SK-N-SH (cell line): ENCODE data around the gene CYP27B1.

Experiments
- EZH2phosphoT487 ChIP-seq: fragments of 200-600 bp; sonication (generic); IDR thresholded peaks from 2 replicates; pipeline ENCODE4 v1.6.1; 2017; ENCODE audit warnings: low read depth, mixed run types, mild to moderate bottlenecking, antibody characterized with exemption, moderate library complexity, borderline replicate concordance
- GABPA ChIP-seq: IDR thresholded peaks from 2 replicates; pipeline ENCODE4 v1.4.0; 2012; ENCODE audit warnings: low read depth, mild to moderate bottlenecking
- POLR2AphosphoS5 ChIP-seq: IDR thresholded peaks from 2 replicates; pipeline ENCODE4 v1.6.1; 2012; ENCODE audit warnings: low read depth, low read length
- RAD21 ChIP-seq: IDR thresholded peaks from 2 replicates; pipeline ENCODE4 v1.6.1; 2012; ENCODE audit warnings: mild to moderate bottlenecking, low read length
- TAF1 ChIP-seq: IDR thresholded peaks from 2 replicates; pipeline ENCODE4 v1.6.1; 2012; ENCODE audit warnings: low read depth, mild to moderate bottlenecking, low read length, moderate library complexity, borderline replicate concordance
- TEAD4 ChIP-seq: IDR thresholded peaks from 2 replicates; pipeline ENCODE4 v1.4.0; 2012; ENCODE audit warnings: mild to moderate bottlenecking, borderline replicate concordance; ENCODE audit not compliant: insufficient read depth
- TF ChIP-seq, protein P1 (sequence below): fragments of 200-600 bp; sonication (generic); IDR thresholded peaks from 2 replicates; pipeline ENCODE4 v1.6.1; 2017; ENCODE audit warnings: antibody characterized with exemption, mild to moderate bottlenecking, moderate library complexity
- TF ChIP-seq, protein P2 (sequence below): IDR thresholded peaks from 2 replicates; pipeline ENCODE4 v1.4.0; 2012; ENCODE audit warnings: low read depth, borderline replicate concordance
- TF ChIP-seq, protein P3 (sequence below): IDR thresholded peaks from 2 replicates; pipeline ENCODE4 v1.6.1; 2012; ENCODE audit warnings: mild to moderate bottlenecking, low read depth, low read length, moderate library complexity
- TF ChIP-seq, protein P4 (sequence below): IDR thresholded peaks from 2 replicates; pipeline ENCODE4 v1.4.0; 2012; ENCODE audit warnings: low read depth

DNA sequence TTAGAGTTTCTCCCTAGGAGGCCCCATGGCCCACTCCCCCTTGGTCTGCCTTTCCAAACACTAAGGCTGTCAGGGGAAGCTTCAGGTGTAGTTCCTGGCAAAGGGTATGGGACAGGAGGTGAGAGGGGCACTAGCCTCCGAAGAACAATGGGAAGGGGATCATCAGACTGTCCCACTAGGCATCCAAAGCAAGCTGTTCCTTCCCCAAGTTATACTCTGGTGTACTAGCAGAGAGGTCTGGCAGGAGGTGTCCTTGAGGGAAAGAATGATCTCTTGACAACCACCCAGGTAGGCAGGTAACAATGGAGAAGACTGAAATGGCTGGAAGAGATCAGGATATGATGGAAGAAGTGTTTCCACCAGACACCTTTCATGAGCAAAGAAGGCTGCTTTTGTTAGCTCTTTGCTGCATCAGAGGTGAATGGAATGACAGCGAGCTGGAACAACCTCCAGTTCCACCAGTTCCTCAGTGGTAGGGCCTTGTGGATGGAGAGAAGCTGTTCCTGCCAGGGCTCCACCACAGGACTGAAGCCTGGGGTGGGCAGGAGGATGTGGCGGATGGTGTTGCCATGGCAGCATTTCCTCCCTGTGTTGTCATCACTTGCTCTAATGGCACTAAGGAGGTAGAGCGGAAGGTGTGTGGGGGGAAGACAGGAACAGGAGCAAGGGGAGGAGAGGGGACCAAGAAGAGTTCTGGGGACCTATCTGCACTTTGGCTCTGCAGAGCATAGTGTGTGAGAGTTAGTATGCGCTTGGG, 26.0 kb downstream of the CYP27B1 start:
- TF ChIP-seq GABPA (no peak), POLR2AphosphoS5 (no peak), TEAD4 (no peak), TAF1 (no peak), RAD21 (no peak), EZH2phosphoT487 (no peak)
- TF ChIP-seq, protein P1, sequence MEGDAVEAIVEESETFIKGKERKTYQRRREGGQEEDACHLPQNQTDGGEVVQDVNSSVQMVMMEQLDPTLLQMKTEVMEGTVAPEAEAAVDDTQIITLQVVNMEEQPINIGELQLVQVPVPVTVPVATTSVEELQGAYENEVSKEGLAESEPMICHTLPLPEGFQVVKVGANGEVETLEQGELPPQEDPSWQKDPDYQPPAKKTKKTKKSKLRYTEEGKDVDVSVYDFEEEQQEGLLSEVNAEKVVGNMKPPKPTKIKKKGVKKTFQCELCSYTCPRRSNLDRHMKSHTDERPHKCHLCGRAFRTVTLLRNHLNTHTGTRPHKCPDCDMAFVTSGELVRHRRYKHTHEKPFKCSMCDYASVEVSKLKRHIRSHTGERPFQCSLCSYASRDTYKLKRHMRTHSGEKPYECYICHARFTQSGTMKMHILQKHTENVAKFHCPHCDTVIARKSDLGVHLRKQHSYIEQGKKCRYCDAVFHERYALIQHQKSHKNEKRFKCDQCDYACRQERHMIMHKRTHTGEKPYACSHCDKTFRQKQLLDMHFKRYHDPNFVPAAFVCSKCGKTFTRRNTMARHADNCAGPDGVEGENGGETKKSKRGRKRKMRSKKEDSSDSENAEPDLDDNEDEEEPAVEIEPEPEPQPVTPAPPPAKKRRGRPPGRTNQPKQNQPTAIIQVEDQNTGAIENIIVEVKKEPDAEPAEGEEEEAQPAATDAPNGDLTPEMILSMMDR, result no peak
- TF ChIP-seq, protein P2, sequence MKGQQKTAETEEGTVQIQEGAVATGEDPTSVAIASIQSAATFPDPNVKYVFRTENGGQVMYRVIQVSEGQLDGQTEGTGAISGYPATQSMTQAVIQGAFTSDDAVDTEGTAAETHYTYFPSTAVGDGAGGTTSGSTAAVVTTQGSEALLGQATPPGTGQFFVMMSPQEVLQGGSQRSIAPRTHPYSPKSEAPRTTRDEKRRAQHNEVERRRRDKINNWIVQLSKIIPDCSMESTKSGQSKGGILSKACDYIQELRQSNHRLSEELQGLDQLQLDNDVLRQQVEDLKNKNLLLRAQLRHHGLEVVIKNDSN, result no peak
- TF ChIP-seq, protein P3, sequence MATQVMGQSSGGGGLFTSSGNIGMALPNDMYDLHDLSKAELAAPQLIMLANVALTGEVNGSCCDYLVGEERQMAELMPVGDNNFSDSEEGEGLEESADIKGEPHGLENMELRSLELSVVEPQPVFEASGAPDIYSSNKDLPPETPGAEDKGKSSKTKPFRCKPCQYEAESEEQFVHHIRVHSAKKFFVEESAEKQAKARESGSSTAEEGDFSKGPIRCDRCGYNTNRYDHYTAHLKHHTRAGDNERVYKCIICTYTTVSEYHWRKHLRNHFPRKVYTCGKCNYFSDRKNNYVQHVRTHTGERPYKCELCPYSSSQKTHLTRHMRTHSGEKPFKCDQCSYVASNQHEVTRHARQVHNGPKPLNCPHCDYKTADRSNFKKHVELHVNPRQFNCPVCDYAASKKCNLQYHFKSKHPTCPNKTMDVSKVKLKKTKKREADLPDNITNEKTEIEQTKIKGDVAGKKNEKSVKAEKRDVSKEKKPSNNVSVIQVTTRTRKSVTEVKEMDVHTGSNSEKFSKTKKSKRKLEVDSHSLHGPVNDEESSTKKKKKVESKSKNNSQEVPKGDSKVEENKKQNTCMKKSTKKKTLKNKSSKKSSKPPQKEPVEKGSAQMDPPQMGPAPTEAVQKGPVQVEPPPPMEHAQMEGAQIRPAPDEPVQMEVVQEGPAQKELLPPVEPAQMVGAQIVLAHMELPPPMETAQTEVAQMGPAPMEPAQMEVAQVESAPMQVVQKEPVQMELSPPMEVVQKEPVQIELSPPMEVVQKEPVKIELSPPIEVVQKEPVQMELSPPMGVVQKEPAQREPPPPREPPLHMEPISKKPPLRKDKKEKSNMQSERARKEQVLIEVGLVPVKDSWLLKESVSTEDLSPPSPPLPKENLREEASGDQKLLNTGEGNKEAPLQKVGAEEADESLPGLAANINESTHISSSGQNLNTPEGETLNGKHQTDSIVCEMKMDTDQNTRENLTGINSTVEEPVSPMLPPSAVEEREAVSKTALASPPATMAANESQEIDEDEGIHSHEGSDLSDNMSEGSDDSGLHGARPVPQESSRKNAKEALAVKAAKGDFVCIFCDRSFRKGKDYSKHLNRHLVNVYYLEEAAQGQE, result no peak
- TF ChIP-seq, protein P4, sequence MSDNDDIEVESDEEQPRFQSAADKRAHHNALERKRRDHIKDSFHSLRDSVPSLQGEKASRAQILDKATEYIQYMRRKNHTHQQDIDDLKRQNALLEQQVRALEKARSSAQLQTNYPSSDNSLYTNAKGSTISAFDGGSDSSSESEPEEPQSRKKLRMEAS, result no peak
